ENCODE data around the gene NTSR1. TPM values are rescaled to one million over a fixed set of nuclear protein-coding genes. Genes with fewer than 3 reads are reported as not detected.

Gene NTSR1
- total and polyA plus RNA-seq, 5 donors from 2014 or later, result 0.11 to 0.37 TPM; not detected in 3

DNA sequence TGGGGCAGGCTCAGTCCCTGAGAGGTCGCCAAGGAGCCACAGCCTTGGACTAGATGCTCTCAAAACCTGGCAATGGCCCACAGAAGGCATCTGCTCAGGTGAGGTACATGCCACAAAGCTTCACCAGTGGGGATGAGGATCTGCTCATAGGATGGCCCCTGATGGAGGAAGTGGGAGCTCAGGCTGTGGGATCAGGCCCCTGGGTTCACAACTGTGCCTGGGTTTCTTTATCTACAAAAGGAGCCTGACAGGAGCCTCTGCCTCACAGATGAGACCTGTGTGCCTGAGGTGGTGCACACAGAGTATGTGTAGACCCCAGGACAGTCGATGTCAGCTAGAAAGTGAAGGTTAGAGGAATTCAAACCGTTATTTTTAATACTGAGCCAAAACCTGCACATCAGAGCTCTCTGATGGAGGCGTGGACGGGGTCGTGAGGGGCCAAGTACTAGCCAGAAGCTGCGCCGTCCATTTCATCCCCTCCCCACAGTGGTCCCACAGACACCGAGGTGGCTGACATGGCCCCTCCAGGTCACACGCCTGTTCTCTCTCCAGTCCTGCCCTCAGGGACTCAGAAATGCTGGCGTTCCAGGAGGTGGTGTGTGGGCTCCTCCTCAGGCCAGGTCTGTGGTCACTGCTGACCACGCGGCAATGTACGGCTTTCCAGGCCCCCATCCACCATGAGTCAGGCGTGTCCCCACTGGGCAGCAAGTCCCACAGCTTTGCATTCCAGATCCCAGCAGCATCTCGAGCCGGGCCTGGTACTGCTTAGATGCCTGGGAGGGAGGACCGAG is 33.3 kb downstream of the NTSR1 start:
- Histone ChIP-seq H3K4me1 (ENCODE audit: control insufficient read depth, insufficient read depth, low read length, poor library complexity, severe bottlenecking) (peaks cover 57% of the 10 kb centered on the region), H3K9me3 (ENCODE audit: control insufficient read depth in 2 of 2, low read length in 2 of 2) (no peaks in the 10 kb centered on the region), H3K4me3 (ENCODE audit: low read depth, low read length) (no peak overlapping the region), H3K27me3 (ENCODE audit: control insufficient read depth, insufficient read depth, low read length) (no peaks in the 10 kb centered on the region), H3K36me3 (ENCODE audit: control insufficient read depth, insufficient read depth, low read length) (no peaks in the 10 kb centered on the region), H3K27ac (ENCODE audit: insufficient read depth, low read length, poor library complexity, severe bottlenecking) (peak overlapping the region; percentile 87)
- H3K4me1 Mint-ChIP-seq, result peaks cover 19 to 70% (median 21%) of the 10 kb centered on the region in 4 donors
- no peaks in the 10 kb centered on the region for H3K27me3 Mint-ChIP-seq
- no peaks in the 10 kb centered on the region for H3K9me3 Mint-ChIP-seq
- ATAC-seq (ENCODE audit: low read depth in 2 of 2) (no peak), DNase-seq (no peak)
- H3K4me3 Mint-ChIP-seq, result peak overlapping the region in 3 of 4 donors; percentile 19 to 57 (median 56)
- H3K36me3 Mint-ChIP-seq, result peaks cover 5% of the 10 kb centered on the region
- H3K27ac Mint-ChIP-seq, result peak overlapping the region; percentile 73 to 96 (median 82)

DNA sequence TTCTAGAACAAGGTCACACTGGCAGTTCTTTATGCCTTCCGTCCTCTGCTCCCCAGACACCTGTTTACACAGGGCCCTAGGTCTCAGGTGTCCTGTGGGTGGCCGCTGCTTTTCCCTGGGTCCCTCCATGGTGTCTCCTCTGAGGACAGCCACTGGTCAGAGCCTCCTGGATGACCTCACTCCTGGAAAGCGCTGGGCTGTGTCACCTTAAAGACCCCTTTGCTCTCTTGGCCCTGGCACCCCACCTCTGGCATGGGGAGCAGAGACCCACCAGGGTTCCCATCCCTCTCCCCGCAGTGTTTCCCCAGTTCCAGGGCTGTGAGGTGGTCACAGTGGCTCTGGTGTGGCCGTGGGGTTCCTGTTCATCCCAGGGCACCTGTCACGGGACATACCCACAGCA is 33.9 kb downstream of the NTSR1 start:
- H3K27me3 Mint-ChIP-seq, result no peaks in the 10 kb centered on the region
- Histone ChIP-seq H3K27ac (ENCODE audit: insufficient read depth, low read length, poor library complexity, severe bottlenecking) (peak overlapping the region; percentile 51), H3K4me1 (ENCODE audit: control insufficient read depth, insufficient read depth, low read length, poor library complexity, severe bottlenecking) (peaks cover 57% of the 10 kb centered on the region), H3K9me3 (ENCODE audit: control insufficient read depth in 2 of 2, low read length in 2 of 2) (no peaks in the 10 kb centered on the region), H3K4me3 (ENCODE audit: low read depth, low read length) (no peak overlapping the region), H3K36me3 (ENCODE audit: control insufficient read depth, insufficient read depth, low read length) (no peaks in the 10 kb centered on the region), H3K27me3 (ENCODE audit: control insufficient read depth, insufficient read depth, low read length) (no peaks in the 10 kb centered on the region)
- peak overlapping the region in 2 of 3 donors; percentile 82 to 96 for H3K27ac Mint-ChIP-seq
- peaks cover 5% of the 10 kb centered on the region for H3K36me3 Mint-ChIP-seq
- no peaks in the 10 kb centered on the region for H3K9me3 Mint-ChIP-seq
- H3K4me1 Mint-ChIP-seq, result peaks cover 19 to 70% (median 21%) of the 10 kb centered on the region in 4 donors
- DNase-seq (no peak), ATAC-seq (ENCODE audit: low read depth in 2 of 2) (no peak)
- no peak overlapping the region for H3K4me3 Mint-ChIP-seq

DNA sequence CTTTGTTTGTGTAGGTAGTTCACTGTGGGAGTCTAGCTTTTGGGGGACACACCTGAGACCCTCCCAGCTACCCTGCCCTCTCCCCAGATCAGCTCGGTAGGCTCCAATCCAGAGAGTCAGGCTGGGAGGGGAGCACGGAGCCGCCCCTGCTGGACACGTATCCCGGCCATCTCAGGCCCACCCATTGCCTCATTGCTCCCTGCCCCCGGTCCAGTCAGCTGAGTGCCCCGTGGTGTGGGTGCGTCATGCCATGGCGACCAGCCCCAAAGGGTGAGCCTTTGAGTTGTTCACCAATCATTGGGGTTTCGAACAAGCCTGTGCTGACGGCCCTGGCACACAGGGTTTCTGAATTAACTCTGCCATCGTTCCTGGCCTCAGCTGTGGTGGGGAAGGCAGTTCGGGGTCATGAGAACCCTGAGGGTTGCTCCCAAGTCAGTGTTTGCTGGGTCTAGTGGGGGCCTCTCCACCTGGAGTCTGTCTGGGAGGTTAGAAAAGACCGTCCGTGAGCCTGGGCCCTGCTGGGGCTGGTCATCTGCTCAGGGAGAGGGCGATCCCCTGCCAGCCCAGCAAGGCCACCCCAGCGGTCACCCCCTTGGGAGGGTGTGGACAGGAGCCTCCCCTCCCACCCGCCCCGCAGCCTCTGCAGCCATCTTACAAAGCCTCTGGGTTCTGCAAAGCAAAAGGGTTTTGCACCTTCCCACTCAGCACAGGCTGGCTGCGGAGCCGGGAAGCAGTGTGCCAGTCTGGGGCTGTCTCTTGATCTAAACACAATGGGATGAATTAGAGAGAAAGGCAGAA is 34.5 kb downstream of the NTSR1 start:
- no peak overlapping the region for H3K4me3 Mint-ChIP-seq
- H3K9me3 ChIP-seq (ENCODE audit: control insufficient read depth in 2 of 2, low read length in 2 of 2), result no peaks in the 10 kb centered on the region
- H3K4me1 ChIP-seq (ENCODE audit: control insufficient read depth, insufficient read depth, low read length, poor library complexity, severe bottlenecking), result peaks cover 57% of the 10 kb centered on the region
- DNase-seq (no peak), ATAC-seq (ENCODE audit: low read depth in 2 of 2) (no peak)
- peaks cover 19 to 68% (median 22%) of the 10 kb centered on the region in 4 donors for H3K4me1 Mint-ChIP-seq
- H3K36me3 ChIP-seq (ENCODE audit: control insufficient read depth, insufficient read depth, low read length), result no peaks in the 10 kb centered on the region
- H3K27ac ChIP-seq (ENCODE audit: insufficient read depth, low read length, poor library complexity, severe bottlenecking), result peak overlapping the region; percentile 51
- no peaks in the 10 kb centered on the region for H3K27me3 ChIP-seq (ENCODE audit: control insufficient read depth, insufficient read depth, low read length)
- no peak overlapping the region for H3K4me3 ChIP-seq (ENCODE audit: low read depth, low read length)
- H3K27ac Mint-ChIP-seq, result peak overlapping the region; percentile 15 to 96 (median 82)
- peaks cover 5% of the 10 kb centered on the region for H3K36me3 Mint-ChIP-seq
- H3K9me3 Mint-ChIP-seq, result no peaks in the 10 kb centered on the region
- peaks cover under 1% of the 10 kb centered on the region for H3K27me3 Mint-ChIP-seq

DNA sequence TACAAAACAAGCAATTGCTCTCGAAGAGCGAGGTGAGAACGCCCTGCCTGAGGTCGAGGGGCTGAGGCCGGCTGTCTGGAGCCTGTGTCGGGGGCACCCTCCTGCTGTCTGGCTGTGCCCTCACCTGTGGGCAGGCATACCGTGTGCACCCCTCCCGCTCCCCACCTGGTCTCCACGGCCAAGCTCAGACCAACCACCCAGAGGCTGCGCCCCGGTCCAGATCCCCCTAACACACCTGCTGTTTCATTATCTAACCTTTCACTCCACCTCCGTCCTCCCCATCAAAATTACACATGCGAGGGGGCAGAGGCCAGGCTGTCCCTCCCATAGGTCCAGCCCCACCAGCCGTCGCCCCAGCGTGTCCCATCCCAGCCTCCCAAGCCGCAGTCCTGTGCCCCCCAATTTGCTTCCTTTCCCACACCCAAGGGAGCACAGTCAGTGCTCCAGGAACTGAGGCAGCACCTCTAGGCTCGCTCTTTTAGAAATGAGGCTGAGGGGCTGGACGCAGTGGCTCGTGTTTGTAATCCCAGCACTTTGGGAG is 35.2 kb downstream of the NTSR1 start:
- H3K4me1 ChIP-seq (ENCODE audit: control insufficient read depth, insufficient read depth, low read length, poor library complexity, severe bottlenecking), result peaks cover 52% of the 10 kb centered on the region
- DNase-seq (no peak), ATAC-seq (ENCODE audit: low read depth in 2 of 2) (no peak)

DNA sequence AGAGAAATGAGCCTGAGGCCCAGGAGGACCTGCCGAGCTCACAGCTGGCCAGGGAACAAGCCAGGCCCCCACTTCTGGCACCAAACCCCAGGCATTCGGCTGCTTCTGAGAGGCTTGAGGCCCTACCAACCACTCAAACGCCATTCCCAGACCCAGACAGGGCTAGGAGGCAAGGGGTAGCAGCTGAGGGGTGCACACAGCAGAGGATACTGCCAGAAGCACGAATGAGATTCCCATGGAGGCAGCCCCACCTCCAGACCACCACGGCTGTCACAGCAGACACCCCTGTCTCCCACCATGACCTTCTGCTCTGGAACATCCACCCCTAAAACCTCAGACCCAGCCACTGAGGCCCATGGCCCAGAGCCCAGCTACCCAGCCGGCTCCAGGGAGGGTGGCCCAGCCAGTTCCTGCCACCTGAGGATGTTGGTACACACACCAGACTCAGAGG is 36.1 kb downstream of the NTSR1 start:
- Mint-ChIP-seq H3K9me3 (no peaks in the 10 kb centered on the region), H3K4me1 (peaks cover 16 to 54% (median 20%) of the 10 kb centered on the region in 4 donors), H3K36me3 (peaks cover 5% of the 10 kb centered on the region), H3K27ac (peak overlapping the region; percentile 70 to 86 (median 78)), H3K27me3 (peaks cover 4% of the 10 kb centered on the region), H3K4me3 (peak overlapping the region in 2 of 4 donors; percentile 74 to 95)
- Histone ChIP-seq H3K4me3 (ENCODE audit: low read depth, low read length) (no peak overlapping the region), H3K27me3 (ENCODE audit: control insufficient read depth, insufficient read depth, low read length) (no peaks in the 10 kb centered on the region), H3K27ac (ENCODE audit: insufficient read depth, low read length, poor library complexity, severe bottlenecking) (no peak overlapping the region), H3K9me3 (ENCODE audit: control insufficient read depth in 2 of 2, low read length in 2 of 2) (no peaks in the 10 kb centered on the region), H3K4me1 (ENCODE audit: control insufficient read depth, insufficient read depth, low read length, poor library complexity, severe bottlenecking) (peaks cover 43% of the 10 kb centered on the region), H3K36me3 (ENCODE audit: control insufficient read depth, insufficient read depth, low read length) (no peaks in the 10 kb centered on the region)
- DNase-seq, result no peak
- no peak for ATAC-seq (ENCODE audit: low read depth in 2 of 2)

More for the DNA sequence above, 35.2 kb downstream of the NTSR1 start:
- H3K9me3 Mint-ChIP-seq, result no peaks in the 10 kb centered on the region
- Histone ChIP-seq H3K27me3 (ENCODE audit: control insufficient read depth, insufficient read depth, low read length) (no peaks in the 10 kb centered on the region), H3K27ac (ENCODE audit: insufficient read depth, low read length, poor library complexity, severe bottlenecking) (no peak overlapping the region), H3K36me3 (ENCODE audit: control insufficient read depth, insufficient read depth, low read length) (no peaks in the 10 kb centered on the region), H3K9me3 (ENCODE audit: control insufficient read depth in 2 of 2, low read length in 2 of 2) (no peaks in the 10 kb centered on the region), H3K4me3 (ENCODE audit: low read depth, low read length) (no peak overlapping the region)
- no peak overlapping the region for H3K4me3 Mint-ChIP-seq
- H3K27ac Mint-ChIP-seq, result no peak overlapping the region
- H3K4me1 Mint-ChIP-seq, result peaks cover 19 to 64% (median 24%) of the 10 kb centered on the region in 4 donors
- peaks cover 4% of the 10 kb centered on the region for H3K27me3 Mint-ChIP-seq
- H3K36me3 Mint-ChIP-seq, result peaks cover 5% of the 10 kb centered on the region

DNA sequence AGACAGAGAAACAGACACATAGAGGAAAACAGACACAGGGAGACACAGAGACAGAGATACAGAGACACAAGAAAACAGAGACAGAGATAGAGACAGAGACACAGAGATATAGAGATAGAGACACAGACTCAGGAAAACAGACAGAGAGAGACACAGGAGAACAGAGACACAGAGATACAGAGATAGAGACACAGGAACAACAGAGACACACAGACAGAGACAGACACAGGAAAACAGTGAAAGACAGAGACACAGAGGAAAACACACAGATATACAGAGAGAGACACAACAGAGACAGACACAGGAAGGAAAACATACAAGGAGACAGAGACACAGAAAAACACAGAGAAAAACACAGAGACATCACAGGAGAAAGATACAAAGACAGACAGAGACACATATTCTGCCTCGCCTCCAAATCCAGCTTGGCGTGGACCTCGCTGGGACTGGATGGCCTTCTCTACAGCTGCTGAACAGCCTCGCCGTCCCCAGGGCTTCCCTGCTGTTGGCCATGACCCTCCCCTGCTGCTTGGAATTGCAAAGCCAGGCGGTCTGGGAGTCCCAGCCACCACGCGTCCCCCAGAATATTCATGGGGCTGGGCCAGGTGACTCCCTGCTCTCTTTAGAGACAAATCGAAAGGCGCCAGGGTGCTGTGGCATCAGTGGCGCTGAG is 36.8 kb downstream of the NTSR1 start:
- no peak overlapping the region for H3K27ac ChIP-seq (ENCODE audit: insufficient read depth, low read length, poor library complexity, severe bottlenecking)
- no peaks in the 10 kb centered on the region for H3K9me3 ChIP-seq (ENCODE audit: control insufficient read depth in 2 of 2, low read length in 2 of 2)
- Mint-ChIP-seq H3K36me3 (peaks cover 5% of the 10 kb centered on the region), H3K9me3 (no peaks in the 10 kb centered on the region), H3K4me1 (peaks cover 12 to 48% (median 14%) of the 10 kb centered on the region in 4 donors), H3K4me3 (peak overlapping the region in 3 of 4 donors; percentile 50 to 95 (median 74)), H3K27me3 (peaks cover 4% of the 10 kb centered on the region), H3K27ac (peak overlapping the region; percentile 70 to 86 (median 78))
- DNase-seq (no peak), ATAC-seq (ENCODE audit: low read depth in 2 of 2) (no peak)
- H3K27me3 ChIP-seq (ENCODE audit: control insufficient read depth, insufficient read depth, low read length), result no peaks in the 10 kb centered on the region
- no peaks in the 10 kb centered on the region for H3K36me3 ChIP-seq (ENCODE audit: control insufficient read depth, insufficient read depth, low read length)
- no peak overlapping the region for H3K4me3 ChIP-seq (ENCODE audit: low read depth, low read length)
- H3K4me1 ChIP-seq (ENCODE audit: control insufficient read depth, insufficient read depth, low read length, poor library complexity, severe bottlenecking), result peaks cover 39% of the 10 kb centered on the region

DNA sequence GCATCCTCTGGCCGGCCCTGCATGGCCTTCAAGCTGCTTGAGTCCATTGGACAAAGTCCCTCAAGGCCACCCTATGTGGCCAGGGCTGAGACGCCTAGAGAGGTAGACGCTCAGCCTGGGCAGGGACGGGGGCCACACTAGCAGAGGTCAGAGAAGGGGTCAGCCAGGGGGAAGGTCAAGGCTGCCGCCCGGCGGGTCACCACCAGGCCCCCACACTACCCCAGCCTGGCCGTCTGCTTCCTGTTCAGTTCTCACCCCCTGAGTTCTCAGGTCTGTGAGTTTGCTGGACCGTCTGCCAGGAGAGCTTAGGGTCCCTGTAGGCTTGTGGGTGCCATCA is 37.3 kb downstream of the NTSR1 start:
- H3K27ac Mint-ChIP-seq, result no peak overlapping the region
- H3K36me3 Mint-ChIP-seq, result peaks cover 5% of the 10 kb centered on the region
- ATAC-seq (ENCODE audit: low read depth in 2 of 2) (no peak), DNase-seq (no peak)
- Histone ChIP-seq H3K27ac (ENCODE audit: insufficient read depth, low read length, poor library complexity, severe bottlenecking) (no peak overlapping the region), H3K36me3 (ENCODE audit: control insufficient read depth, insufficient read depth, low read length) (no peaks in the 10 kb centered on the region), H3K4me3 (ENCODE audit: low read depth, low read length) (no peak overlapping the region), H3K9me3 (ENCODE audit: control insufficient read depth in 2 of 2, low read length in 2 of 2) (no peaks in the 10 kb centered on the region), H3K4me1 (ENCODE audit: control insufficient read depth, insufficient read depth, low read length, poor library complexity, severe bottlenecking) (peaks cover 34% of the 10 kb centered on the region), H3K27me3 (ENCODE audit: control insufficient read depth, insufficient read depth, low read length) (no peaks in the 10 kb centered on the region)
- no peaks in the 10 kb centered on the region for H3K9me3 Mint-ChIP-seq
- no peak overlapping the region for H3K4me3 Mint-ChIP-seq
- peaks cover 5% of the 10 kb centered on the region for H3K27me3 Mint-ChIP-seq
- H3K4me1 Mint-ChIP-seq, result peaks cover 12 to 44% (median 13%) of the 10 kb centered on the region in 4 donors
